Effector CD4-positive, alpha-beta T cell (primary cell): ENCODE data around the gene MYMX.
"Not testable (repeated sequence)": the region's sequence is repeated elsewhere in the genome, so short reads cannot be mapped to it uniquely, and the experiment has no call there.

Source experiments
- DNase-seq: peaks from one replicate; pipeline ENCODE4 v3.0.0-alpha.2; 2020

MYMX gene

GRCh38 chr6:44188819-44189218 lies 27.9 kb upstream of the MYMX start:
- no peak for DNase-seq

DNA sequence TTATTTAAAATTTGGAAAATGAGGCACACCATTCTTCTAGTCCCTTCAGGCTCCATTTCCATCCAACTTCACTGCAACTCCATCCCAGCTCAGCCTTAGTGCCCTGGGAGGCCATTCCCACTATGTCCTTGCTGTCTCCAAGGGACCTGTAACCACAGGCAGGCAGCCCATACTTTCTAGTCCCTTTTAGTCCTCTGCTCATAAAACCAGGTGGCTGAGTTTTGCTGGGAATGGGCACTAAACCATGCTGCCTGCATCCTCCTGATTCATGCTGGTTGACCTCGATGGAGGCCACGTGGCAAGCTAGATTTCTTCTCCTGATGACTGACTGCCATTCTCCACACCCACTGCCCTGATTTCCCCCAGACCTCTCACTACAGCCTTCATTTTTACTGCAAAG lies 27.5 kb upstream of the MYMX start:
- no peak for DNase-seq

- no peak for DNase-seq
Observed at GRCh38 chr6:44190715-44191114, 26.0 kb upstream of the MYMX start.

- no peak for DNase-seq
Observed at GRCh38 chr6:44192428-44193041, 24.2 kb upstream of the MYMX start.

DNA sequence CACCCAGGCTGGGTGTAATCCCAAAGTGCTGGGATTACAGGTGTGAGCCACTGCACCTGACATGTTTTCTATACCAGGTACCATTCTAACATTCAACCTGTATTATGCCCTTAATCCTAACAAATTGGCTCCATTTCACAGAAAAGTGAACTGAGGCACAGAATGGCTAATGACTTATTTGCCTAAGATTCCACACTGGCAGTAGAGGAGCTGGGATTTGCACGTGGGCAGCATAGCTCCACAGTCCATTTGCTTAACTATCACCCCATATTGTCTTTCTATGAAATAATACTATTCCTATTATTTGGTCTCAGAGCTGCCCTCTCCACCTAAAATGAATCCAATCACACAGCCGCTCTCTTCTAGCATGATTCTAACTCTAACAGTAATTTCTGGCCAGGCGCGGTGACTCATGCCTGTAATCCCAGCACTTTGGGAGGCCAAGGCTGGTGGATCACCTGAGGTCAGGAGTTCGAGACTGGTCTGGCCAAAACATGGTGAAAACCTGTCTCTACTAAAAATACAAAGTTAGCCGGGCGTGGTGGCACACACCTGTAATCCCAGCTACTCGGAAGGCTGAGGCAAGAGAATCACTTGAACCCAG lies 23.3 kb upstream of the MYMX start:
- no peak for DNase-seq

- no peak for DNase-seq
Observed at GRCh38 chr6:44194326-44194725, 22.4 kb upstream of the MYMX start.

- not testable (repeated sequence) for DNase-seq
Observed at GRCh38 chr6:44196351-44196750, 20.4 kb upstream of the MYMX start.

DNA sequence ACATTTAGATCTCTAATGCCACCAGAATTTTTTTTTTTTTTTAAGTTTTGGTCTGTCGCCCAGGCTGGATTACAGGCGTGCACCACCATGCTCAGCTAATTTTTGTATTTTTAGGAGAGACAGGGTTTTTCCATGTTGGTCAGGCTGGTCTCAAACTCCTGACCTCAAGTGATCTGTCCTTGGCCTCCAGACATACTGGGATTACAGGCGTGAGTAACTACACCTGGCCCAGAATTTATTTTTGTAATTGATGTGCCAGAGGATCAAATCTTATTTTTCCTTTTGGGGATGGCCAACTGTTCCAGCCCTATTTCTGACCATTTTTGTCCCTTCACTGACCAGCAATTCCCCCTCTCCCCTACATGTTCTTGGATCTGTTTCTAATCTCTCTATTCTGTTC lies 18.0 kb upstream of the MYMX start:
- no peak for DNase-seq

DNA sequence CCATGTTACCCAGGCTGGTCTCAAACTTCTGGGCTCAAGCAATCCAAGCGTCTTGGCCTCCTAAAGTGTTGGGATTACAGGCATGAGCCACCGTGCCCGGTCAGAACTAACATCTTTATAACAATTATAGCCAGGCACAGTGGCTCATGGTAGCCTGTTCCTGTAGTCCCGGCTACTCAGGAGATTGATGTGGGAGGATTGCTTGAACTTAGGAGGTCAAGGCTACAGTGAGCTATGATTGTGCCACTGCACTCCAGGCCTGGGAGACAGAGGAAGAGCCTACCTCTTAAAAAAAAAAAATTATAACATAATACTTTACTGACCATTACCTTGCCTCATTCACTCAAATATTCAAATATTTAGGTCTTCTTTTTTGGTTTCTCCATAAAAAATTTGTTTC lies 16.8 kb upstream of the MYMX start:
- no peak for DNase-seq

DNA sequence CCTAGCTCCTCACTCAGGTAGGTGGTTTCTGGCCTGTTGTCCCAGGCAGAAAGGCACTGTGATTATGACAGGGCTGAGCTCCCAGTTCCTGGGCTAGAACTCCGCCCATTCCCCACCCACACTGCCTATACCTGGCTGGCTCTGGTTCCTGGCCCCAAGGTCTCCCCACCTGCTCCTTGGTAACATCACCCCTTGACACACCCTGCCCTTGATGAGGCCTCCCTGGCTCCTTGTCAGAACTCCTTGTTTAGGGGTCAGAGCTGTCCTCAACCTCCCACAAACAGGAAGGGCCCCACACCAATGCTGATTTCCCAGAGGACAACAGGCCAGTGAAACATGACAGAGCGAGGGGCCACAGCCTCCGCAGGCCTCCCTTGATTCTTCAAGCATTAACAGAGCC lies 15.5 kb upstream of the MYMX start:
- DNase-seq: no peak

DNA sequence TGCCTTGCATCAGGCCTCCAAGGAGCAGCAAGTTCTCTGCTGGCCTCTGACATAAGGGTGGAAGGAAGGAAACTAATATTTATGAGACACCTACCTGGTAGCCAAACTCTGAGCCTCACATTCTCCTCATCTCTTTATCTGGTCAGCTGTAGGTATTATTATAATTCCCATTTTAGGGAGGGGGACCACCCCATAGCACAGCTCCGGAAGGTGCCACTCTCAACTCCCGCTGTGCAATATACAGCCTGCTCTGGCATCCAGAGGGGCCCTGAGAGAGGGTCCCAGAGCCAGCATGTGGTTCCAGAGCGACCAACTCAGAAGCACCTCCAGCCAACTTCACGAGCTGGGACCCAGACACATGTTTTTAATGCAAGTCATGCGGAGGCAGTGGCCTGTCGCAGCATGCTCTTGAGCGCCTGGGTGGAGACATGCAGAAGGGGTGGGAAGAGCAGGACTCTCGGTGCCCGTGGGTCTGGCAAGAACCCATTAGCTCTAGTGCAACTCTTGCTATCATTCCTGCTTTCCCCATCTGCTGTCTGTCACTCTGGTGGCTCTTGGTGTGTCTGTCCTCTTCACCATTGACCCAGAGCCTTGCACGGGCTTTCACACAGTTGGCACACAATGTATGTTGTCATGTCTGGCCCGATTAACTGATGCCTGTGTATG lies 15.0 kb upstream of the MYMX start:
- no peak for DNase-seq

GRCh38 chr6:44202332-44202971 lies 14.3 kb upstream of the MYMX start:
- no peak for DNase-seq

DNA sequence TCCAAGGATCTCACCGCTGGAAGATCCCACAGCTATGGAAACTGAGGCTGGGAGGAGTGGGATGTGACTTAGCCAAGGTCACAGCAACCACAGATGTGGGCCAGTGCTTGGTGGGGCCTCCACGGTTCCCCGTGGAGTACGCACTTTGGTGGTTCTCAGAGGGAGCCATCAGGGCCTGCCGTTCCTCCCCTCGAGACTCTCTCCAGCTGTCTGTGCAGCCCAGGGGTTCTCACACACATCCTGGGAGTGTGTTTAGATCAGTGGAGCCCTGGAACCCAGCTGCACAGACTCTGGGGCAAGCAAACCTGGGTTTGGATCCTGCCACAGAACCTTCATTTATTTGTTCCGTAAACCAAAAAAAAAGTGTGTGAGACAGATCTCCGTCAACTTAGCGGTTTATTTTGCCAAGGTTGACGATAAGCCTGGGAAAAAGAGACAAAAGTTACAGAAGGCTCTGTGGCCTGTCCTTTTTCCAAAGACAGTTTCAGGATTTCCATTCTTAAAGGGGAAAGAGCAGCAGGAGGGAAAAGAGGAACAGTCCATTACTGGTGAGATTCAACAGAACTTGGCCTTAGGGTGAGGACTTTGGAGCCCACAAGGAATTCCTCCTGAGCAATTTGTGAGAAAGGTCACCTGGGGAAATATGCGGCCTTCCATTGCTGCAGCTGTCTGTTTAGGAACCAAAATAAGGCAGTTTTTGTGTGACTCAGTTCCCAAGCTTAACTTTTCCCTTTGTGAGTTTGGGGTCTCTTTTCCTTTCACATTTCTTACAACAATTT lies 13.6 kb upstream of the MYMX start:
- no peak for DNase-seq

DNA sequence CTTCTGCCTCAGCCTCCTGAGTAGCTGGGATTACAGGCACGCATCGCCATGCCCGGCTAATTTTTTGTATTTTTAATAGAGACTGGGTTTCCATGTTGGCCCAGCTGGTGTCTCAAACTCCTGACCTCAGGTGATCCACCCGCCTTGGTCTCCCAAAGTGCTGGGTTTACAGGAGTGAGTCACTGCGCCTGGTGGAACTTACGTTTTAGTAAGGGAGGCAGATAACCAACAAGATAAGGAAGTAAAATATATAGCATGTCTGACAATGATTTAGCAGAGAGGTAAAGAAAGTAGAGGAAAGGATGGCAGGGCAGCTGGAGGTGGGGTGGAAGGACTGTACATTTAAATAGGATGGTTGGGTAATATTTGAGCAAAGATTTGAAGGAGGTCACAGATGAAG lies 12.8 kb upstream of the MYMX start:
- DNase-seq: no peak

GRCh38 chr6:44207966-44208365 lies 8.8 kb upstream of the MYMX start:
- DNase-seq: no peak

GRCh38 chr6:44211284-44211683 lies 5.4 kb upstream of the MYMX start:
- DNase-seq: no peak

DNA sequence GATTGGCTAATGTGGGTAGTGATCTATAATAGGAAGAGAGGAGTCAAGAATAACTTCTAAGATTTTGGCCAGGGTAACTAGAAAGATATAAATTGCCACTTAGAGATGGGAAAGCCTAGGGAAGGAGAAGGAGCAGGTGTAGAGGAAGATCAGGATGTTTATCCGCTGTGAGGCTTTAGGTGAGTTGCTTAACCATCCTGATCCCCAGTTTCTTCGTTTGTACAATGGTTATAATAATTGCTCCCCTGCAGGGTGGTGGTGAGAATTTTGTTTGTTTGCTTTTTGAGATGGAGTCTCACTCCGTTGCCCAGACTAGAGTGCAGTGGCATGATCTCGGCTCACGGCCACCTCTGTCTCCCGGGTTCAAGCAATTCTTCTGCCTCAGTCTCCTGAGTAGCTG lies 2.4 kb upstream of the MYMX start:
- DNase-seq: no peak

- DNase-seq: no peak
Observed at GRCh38 chr6:44217332-44218143, 812 bp downstream of the MYMX start.

- DNase-seq: no peak
Observed at GRCh38 chr6:44219053-44219814, 2.5 kb downstream of the MYMX start.

DNA sequence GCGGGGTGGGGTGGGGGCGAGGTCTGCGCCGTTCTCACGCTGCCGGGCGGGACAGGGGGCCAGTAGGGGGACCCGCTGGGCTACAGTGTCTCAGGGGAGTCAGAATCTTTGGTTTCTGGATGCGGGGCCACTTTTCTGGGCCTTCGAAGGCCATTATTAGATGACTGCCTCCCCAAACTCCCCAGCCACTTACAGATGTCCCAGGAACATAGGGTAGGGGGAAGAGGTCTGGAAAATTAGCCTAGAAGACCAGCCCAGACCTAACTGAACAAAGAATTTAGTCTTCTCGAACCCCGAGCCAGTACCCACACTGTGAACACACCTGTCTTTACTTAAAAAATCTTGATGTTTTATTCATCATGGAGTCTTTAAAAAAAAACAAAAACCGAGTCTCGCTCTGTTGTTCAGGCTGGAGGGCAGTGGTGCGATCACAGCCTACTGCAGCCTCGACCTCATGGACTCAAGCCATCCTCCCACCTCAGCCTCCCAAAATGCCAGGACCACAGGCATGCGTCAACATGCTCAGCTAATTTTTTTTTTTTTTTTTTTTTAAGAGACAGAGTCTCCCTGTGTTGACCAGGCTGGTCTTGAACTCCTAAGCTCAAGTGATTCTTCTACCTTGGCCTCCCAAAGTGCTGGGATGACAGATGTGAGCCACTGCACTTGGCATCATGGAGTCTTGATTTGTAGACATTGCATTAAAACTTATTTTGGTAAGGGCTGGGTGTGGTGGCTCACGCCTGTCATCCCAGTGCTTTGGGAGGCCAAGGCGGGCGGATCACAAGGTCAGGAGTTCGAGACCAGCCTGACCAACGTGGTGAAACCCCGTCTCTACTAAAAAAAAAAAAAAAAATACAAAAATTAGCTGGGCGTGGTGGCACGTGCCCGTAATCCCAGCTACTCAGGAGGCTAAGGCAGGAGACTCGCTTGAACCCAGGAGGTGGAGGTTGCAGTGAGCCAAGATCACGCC lies 3.4 kb downstream of the MYMX start:
- DNase-seq: no peak
